A673 (cell line): Measurements from ENCODE around the gene PNKD.

Experiments used
- CTCF ChIP-seq: fragments of 300-800, 200-600 bp; sonication (generic); conservative IDR thresholded peaks from 2 replicates; pipeline ENCODE4 v1.5.1; 2017; ENCODE audit warnings: low read depth, mild to moderate bottlenecking, antibody characterized with exemption, low read length, moderate library complexity, mixed read lengths
- EZH2 ChIP-seq: fragments of 200-600 bp; sonication (generic); IDR thresholded peaks from 2 replicates; pipeline ENCODE4 v1.6.1; 2017; ENCODE audit warnings: borderline replicate concordance, low read depth, mild to moderate bottlenecking, mixed read lengths, antibody characterized with exemption, low read length; ENCODE audit not compliant: poor library complexity, severe bottlenecking

- TF ChIP-seq CTCF (no peak), EZH2 (no peak)
Measured at GRCh38 chr2:218276986-218277755, 6.9 kb downstream of the PNKD start.
